Type B pancreatic cell (in vitro differentiated cells): Measurements from ENCODE around the gene ABCD4. TPM values are rescaled to one million over a fixed set of nuclear protein-coding genes. Genes with fewer than 3 reads are reported as not detected.

Source experiments
- DNase-seq: peaks from one replicate; pipeline ENCODE4 v3.0.0; 2021; ENCODE audit warnings: mixed read lengths; ENCODE audit not compliant: unreplicated experiment; ENCODE audit errors: extremely low spot score
- H3K27ac Mint-ChIP-seq: 2 replicates; pipeline ENCODE4 v1.8.0; 2021; ENCODE audit warnings: mild to moderate bottlenecking, mixed read lengths
- H3K27me3 Mint-ChIP-seq: 2 replicates; pipeline ENCODE4 v1.8.0; 2021; ENCODE audit warnings: mixed read lengths
- H3K36me3 Mint-ChIP-seq: 2 replicates; pipeline ENCODE4 v1.8.0; 2021; ENCODE audit warnings: mixed read lengths
- H3K4me1 Mint-ChIP-seq: one replicate; pipeline ENCODE4 v1.8.0; 2021; ENCODE audit warnings: mixed read lengths; ENCODE audit not compliant: unreplicated experiment
- H3K4me3 Mint-ChIP-seq: 2 replicates; pipeline ENCODE4 v1.8.0; 2021; ENCODE audit warnings: mild to moderate bottlenecking, mixed read lengths
- H3K9me3 Mint-ChIP-seq: 2 replicates; pipeline ENCODE4 v1.8.0; 2021; ENCODE audit warnings: mixed read lengths
- CTCF ChIP-seq: fragments of 200-600 bp; sonication (generic); conservative IDR thresholded peaks from 2 replicates; pipeline ENCODE4 v1.5.0; 2021; ENCODE audit warnings: antibody characterized with exemption, mild to moderate bottlenecking
- total RNA-seq: library from RNA; stranded (reverse); gene quantifications from 2 replicates; pipeline ENCODE4 v1.2.1, GENCODE V29; 2021; ENCODE audit warnings: low replicate concordance

ABCD4 gene
- total RNA-seq, 1 donor from 2014 or later, result 92.6 TPM

GRCh38 chr14:74326369-74327152 is 23.8 kb upstream of the ABCD4 start:
- Mint-ChIP-seq H3K4me1 (peaks cover 13% of the 10 kb centered on the region), H3K27ac (peak overlapping the region; percentile 59), H3K9me3 (no peaks in the 10 kb centered on the region), H3K27me3 (peaks cover 11% of the 10 kb centered on the region), H3K36me3 (no peaks in the 10 kb centered on the region), H3K4me3 (peak overlapping the region; percentile 25)
- TF ChIP-seq CTCF, result no peak
- DNase-seq, result no peak

DNA sequence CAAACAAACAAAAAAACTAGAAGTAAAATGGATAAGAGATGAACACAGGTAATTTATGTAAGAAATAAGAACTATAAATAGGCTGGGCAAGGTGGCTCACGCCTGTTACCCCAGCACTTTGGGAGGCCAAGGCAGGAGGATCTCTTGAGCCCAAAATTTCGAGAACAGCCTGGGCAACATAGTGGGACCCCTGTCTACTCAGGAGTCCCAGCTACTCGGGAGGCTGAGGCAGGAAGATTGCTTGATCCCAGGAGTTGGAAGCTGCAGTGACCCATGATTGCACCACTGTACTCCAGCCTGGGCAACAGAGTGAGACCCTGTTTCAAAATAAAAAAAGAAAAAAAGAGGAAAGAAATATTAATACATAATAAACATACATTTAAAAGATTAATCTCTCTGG is 22.7 kb upstream of the ABCD4 start:
- Mint-ChIP-seq H3K27ac (no peak overlapping the region), H3K9me3 (no peaks in the 10 kb centered on the region), H3K27me3 (peaks cover 11% of the 10 kb centered on the region), H3K4me1 (peaks cover 13% of the 10 kb centered on the region), H3K4me3 (no peak overlapping the region), H3K36me3 (no peaks in the 10 kb centered on the region)
- no peak for TF ChIP-seq CTCF
- DNase-seq, result no peak

DNA sequence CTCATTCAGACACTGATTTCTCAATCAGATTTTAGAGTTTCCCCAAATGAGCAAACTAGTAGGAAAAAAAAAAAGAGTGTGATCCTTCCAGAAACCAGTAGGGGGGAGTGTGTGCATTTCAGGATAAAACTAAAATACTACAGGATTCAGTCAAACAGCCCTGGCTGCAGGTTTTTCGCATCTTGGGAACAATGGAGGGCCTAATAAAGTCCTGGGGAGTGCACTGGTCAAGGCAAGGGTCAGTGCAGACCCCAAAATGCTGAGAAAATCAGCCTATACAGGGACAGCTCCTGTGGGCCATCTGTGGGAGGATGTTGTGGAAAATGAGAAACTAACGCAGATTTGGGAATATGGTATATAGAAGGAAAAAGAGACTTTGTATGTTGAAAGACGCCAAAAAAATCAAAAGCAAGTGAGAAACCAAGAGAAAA is 22.2 kb upstream of the ABCD4 start:
- no peak overlapping the region for H3K4me3 Mint-ChIP-seq
- TF ChIP-seq CTCF, result peak; percentile 84
- no peaks in the 10 kb centered on the region for H3K36me3 Mint-ChIP-seq
- no peak overlapping the region for H3K27ac Mint-ChIP-seq
- peaks cover 11% of the 10 kb centered on the region for H3K27me3 Mint-ChIP-seq
- no peaks in the 10 kb centered on the region for H3K9me3 Mint-ChIP-seq
- peaks cover 13% of the 10 kb centered on the region for H3K4me1 Mint-ChIP-seq
- no peak for DNase-seq

GRCh38 chr14:74314576-74314975 is 11.8 kb upstream of the ABCD4 start:
- H3K4me1 Mint-ChIP-seq, result no peaks in the 10 kb centered on the region
- TF ChIP-seq CTCF, result no peak
- H3K27me3 Mint-ChIP-seq, result peaks cover 2% of the 10 kb centered on the region
- H3K27ac Mint-ChIP-seq, result no peak overlapping the region
- no peaks in the 10 kb centered on the region for H3K9me3 Mint-ChIP-seq
- no peak for DNase-seq
- no peak overlapping the region for H3K4me3 Mint-ChIP-seq
- no peaks in the 10 kb centered on the region for H3K36me3 Mint-ChIP-seq

GRCh38 chr14:74313601-74314000 is 10.9 kb upstream of the ABCD4 start:
- Mint-ChIP-seq H3K9me3 (no peaks in the 10 kb centered on the region), H3K27me3 (peaks cover 2% of the 10 kb centered on the region), H3K4me3 (no peak overlapping the region), H3K36me3 (no peaks in the 10 kb centered on the region), H3K4me1 (no peaks in the 10 kb centered on the region), H3K27ac (peak overlapping the region; percentile 26)
- no peak for TF ChIP-seq CTCF
- no peak for DNase-seq
